Lower leg skin (tissue), 4 donors: ENCODE data around the gene CIBAR2. TPM values are rescaled to one million over a fixed set of nuclear protein-coding genes. Genes with fewer than 3 reads are reported as not detected.

Experiments
- DNase-seq, 2 donors: peaks; one replicate each; pipeline ENCODE4 v3.0.0-alpha.2; 2019; ENCODE audit warnings: low spot score in 2 of 2
- H3K4me3 ChIP-seq: fragments of 200-600 bp; sonication (generic); 2 replicates; pipeline ENCODE4 v1.5.1; 2017; ENCODE audit warnings: mild to moderate bottlenecking, low read depth; ENCODE audit not compliant: poor library complexity, severe bottlenecking
- CTCF ChIP-seq, 3 donors: fragments of 450-650 bp; IDR thresholded peaks; one replicate each; pipeline ENCODE4 v1.5.1; 2016; ENCODE audit warnings: antibody characterized with exemption in 3 of 3, mild to moderate bottlenecking in 3 of 3, moderate library complexity in 2 of 3
- POLR2A ChIP-seq, 2 donors: fragments of 450-650 bp; IDR thresholded peaks; one replicate each; pipeline ENCODE4 v1.6.1; 2016 to 2017; ENCODE audit warnings: antibody characterized with exemption in 2 of 2, mild to moderate bottlenecking in 1 of 2, moderate library complexity in 1 of 2
- WGBS, 2 donors: methylation state at CpG; one replicate each; pipeline ENCODE4 v1.1.5; 2018; 5-methylcytosine and 5-hydroxymethylcytosine counted together
- intact Hi-C: fragments of 100-400 bp; cut with DNase I; formaldehyde crosslinking; loops from one replicate; pipeline ENCODE4 v1.15.0; 2023; ENCODE audit warnings: low total_unique reads
- total RNA-seq, 4 donors: library from RNA; depleted of rRNA; stranded (reverse); fragments of >200 nt; gene quantifications; one replicate each; pipeline ENCODE4 v1.1.0, GENCODE V29; 2016

The CIBAR2 gene
- total RNA-seq, 4 donors from 2014 or later: not detected

- 90 to 95% methylated on average over 15 of the region's 15 CpGs for WGBS, 2 donors
- no peak overlapping the region for H3K4me3 ChIP-seq
- intact Hi-C loops: loop anchor here (10.0 kb wide), 1 partner anchor 1165 kb away; no protein-coding TSS in a partner anchor
- no peak for DNase-seq
- TF ChIP-seq POLR2A (IDR thresholded peaks at IDR 0.05) (no peak), CTCF (IDR thresholded peaks at IDR 0.05) (no peak)
These were observed 62.5 kb downstream of the CIBAR2 start for GRCh38 chr16:85049706-85050305.

GRCh38 chr16:85048921-85049562 is 63.2 kb downstream of the CIBAR2 start:
- intact Hi-C loops: loop anchor here (10.0 kb wide), 1 partner anchor 1166 kb away; no protein-coding TSS in a partner anchor
- no peak for TF ChIP-seq POLR2A (IDR thresholded peaks at IDR 0.05)
- TF ChIP-seq CTCF (IDR thresholded peaks at IDR 0.05): no peak
- DNase-seq: no peak
- WGBS, 2 donors: 92 to 96% methylated on average over 17 of the region's 17 CpGs
- H3K4me3 ChIP-seq: no peak overlapping the region

Other genes starting within 250 kb of the CIBAR2 start
- gene ZDHHC7, start 100.9 kb downstream of the CIBAR2 start, total RNA-seq: 10 to 100 TPM; 39.7 to 56.5 (median 47.3) TPM
- 10 to 100 TPM; 37.5 to 48.1 (median 39.2) TPM for gene KIAA0513, start 84.7 kb downstream of the CIBAR2 start, total RNA-seq